Fibroblast of skin of left biceps (primary cell): ENCODE data around the gene CD46.
"Not testable (repeated sequence)": the region's sequence is repeated elsewhere in the genome, so short reads cannot be mapped to it uniquely, and the experiment has no call there.

ENCODE experiments used
- DNase-seq, 2 experiments: peaks; one replicate each; pipeline ENCODE4 v3.0.0-alpha.2; 2013; ENCODE audit warnings: low read depth in 2 of 2

CD46 gene

GRCh38 chr1:207750631-207751305 is 1.1 kb upstream of the CD46 start:
- no peak for DNase-seq

- not testable (repeated sequence) for DNase-seq
Observed at GRCh38 chr1:207751463-207751789, 428 bp upstream of the CD46 start.

DNA sequence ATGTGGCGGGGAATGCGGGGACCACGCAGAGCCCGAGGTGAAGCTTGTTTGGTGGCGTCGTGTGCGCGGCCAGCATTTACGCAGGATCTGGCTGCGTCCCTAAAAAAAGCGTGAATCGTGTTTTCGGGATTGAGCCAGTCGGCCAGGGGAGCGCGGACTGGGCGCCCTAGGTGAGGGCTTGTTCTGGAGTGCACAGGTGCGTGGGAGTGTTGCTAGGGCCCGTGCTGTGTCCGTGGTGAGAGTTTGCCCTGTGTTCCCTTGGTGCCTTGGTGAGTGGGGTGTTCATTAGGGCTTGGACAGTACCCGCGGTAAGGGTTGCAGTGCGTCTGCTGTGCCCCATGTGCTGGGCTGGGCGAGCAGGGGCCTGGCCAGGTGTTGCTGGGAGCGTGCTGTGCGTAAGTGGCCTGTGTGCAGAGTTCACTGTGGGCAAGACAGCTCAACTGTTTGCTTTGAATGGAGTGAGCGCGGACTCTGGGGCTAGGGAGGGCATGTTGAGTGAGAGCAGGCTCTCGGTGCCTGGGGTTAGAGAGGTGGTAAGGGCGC is 673 bp downstream of the CD46 start:
- DNase-seq: no peak

DNA sequence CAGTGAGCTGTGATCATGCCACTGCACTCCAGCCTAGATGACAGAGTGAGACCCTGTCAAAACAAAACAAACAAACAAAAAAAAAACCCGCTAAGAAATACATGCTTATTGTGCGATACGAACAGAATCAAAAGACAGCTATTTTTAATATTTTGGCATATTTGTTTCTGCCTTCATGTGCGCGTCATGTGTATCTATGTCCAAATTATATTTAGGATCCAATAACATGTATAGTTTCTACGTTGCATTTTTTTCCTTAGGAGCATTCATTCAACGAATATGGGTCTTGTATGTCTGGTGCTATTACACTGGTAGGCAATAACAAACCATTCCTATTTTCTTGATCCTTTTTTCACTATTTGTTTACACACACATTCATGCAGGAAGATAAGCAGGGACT is 1.8 kb downstream of the CD46 start:
- no peak for DNase-seq

GRCh38 chr1:207754011-207754410 is 2.2 kb downstream of the CD46 start:
- DNase-seq: no peak

DNA sequence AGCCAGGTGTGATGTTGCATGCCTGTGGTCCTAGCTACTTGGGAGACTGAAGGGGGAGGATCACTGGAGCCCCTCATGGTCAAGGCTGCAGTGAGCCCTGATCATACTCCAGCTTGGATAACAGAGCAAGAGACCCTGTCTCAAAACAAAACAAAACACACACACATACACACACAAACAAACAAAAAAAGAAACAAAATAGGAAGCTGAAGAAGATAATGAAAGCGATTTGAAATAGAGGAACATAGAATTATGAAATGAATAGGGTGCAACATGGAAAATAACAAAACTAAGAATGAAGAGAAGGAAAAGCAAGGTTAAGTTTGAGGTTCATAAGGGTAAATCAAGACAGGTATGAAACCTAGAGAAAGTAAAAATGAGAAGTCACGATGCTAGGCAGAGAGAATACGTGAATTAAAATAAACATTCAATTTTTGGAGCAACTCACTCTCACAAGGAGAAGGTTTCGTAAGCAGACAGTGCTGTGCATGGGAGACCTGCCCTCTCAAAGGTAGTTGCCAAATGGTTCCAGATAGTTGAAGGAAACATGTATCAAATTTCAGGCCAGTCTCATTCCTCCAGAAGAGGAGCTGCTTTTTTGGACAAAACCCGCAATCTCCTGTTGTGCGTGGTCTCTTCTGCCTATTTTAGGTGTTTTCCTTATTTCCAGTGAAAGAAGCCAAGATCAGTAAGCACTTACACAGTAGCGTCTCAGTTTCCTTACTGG is 3.3 kb downstream of the CD46 start:
- DNase-seq: no peak

DNA sequence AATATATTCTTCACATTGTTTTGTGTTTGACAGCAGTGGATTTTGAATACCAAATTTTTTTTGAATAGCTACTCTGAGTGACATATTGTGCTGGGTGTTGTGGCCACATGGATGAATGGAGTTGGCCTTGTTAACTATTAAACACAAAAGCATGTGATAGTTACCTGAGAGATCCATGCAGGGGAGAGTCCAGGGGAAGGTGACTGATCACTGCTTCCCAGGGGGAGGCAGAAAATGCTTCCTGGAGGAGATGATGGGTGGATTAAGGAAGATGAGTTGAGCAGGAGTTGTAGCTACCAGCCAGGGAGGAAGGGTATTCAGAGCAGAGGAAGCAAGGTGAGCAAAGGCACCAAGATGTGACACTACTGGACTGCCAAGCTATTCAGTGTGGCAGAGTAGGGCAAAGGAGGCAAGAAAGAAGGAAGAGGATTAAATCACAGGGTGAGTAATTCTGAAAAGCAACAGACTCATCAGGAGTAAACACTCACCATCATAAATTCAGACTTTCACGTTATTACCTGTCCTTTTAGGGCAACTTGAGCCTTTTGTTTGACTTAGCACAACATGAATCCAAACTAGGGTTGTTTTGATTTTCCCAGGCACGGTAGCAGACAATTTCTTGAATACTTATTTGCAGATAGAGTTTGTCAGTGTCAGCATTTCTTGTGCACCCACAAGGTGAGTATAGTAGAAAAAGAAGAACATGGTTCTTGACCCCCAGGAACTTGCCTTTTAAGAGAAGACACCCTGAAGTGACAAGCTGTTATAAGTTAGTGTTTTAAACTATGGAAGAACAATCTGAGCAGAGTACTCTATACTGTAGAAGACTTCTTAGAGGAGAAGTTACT is 4.2 kb downstream of the CD46 start:
- no peak for DNase-seq

- no peak for DNase-seq
Observed at GRCh38 chr1:207762622-207763021, 10.8 kb downstream of the CD46 start.

DNA sequence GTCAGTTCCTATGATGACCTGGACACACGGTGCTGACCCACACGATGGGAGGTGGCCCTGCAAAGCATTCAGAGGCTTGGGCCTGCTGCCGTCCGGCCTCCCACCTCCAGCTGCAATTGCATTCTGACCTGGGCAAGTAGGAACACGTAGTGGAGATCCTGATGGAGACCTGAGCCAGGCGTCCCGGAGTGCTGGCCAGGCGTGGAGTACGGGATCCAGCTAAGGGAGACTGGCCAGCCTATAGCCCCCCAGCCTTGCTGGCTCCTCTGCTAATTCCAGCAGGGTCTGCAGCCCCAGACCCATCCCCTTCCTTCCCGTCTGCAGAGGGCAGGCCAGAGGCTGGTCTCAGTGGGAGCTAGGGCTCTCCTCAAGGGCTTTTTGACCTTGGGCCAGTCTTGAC is 11.2 kb downstream of the CD46 start:
- no peak for DNase-seq

GRCh38 chr1:207763972-207764371 is 12.1 kb downstream of the CD46 start:
- no peak for DNase-seq

DNA sequence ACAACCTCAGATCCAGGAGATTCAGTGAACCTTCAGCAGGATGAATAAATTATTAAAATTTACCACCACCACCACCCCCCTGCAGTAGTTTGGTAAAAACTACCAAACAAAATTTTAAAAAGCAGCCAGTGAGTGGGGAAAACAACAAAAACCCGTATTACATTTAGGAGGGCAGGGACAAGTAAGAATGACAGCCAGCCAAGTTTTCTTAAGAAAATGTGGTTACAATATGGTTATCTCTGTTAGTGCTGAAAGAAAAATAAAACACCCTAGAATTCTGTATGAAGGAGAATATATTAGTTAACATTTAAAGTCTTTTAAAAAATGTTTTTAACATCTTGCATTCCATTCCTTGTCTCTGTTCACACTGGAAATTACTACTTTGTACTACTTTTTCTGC is 14.7 kb downstream of the CD46 start:
- no peak for DNase-seq

DNA sequence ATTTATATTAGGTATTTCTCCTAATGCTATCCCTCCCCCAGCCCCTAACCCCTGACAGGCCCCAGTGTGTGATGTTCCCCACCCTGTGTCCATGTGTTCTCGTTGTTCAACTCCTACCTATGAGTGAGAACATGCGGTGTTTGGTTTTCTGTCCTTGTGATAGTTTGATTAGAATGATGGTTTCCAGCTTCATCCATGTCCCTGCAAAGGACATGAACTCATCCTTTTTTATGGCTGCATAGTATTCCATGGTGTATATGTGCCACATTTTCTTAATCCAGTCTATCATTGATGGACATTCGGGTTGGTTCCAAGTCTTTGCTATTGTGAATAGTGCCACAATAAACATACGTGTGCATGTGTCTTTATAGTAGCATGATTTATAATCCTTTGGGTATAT is 18.7 kb downstream of the CD46 start:
- DNase-seq: not testable (repeated sequence)

- not testable (repeated sequence) for DNase-seq
Observed at GRCh38 chr1:207776045-207776444, 24.2 kb downstream of the CD46 start.

DNA sequence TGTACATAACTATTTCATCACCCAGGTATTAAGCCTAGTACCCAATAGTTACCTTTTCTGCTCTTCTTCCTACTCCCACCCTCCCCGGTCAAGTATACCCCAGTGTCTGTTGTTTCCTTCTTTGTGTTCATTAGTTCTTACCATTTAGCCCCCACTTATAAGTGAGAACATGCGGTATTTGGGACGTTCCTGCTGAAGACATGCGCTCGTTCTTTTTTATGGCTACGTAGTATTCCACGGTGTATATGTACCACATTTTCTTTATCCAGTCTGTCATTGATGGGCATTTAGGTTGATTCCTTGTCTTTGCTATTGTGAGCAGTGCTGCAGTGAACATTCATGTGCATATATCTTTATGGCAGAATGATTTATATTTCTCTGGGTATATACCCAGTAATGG is 25.6 kb downstream of the CD46 start:
- DNase-seq: not testable (repeated sequence)

GRCh38 chr1:207779008-207779407 is 27.2 kb downstream of the CD46 start:
- no peak for DNase-seq

DNA sequence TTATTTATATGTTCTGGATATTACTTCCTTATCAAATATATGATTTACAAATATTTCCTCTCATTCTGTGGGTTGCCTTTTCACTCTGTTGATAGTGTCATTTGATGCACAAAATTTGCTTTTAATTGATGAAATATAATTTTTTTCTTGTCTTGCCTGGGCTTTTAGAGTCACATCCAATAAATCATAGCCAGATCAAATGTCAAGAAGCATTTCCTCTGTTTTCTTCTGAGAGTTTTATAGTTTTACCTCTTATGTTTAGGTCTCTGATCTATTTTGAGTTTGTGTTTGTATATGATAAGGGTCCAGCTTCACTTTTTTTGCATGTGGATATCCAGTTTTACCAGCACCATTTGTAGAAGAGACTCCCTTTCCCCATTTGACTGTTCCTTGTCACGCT is 29.5 kb downstream of the CD46 start:
- no peak for DNase-seq

DNA sequence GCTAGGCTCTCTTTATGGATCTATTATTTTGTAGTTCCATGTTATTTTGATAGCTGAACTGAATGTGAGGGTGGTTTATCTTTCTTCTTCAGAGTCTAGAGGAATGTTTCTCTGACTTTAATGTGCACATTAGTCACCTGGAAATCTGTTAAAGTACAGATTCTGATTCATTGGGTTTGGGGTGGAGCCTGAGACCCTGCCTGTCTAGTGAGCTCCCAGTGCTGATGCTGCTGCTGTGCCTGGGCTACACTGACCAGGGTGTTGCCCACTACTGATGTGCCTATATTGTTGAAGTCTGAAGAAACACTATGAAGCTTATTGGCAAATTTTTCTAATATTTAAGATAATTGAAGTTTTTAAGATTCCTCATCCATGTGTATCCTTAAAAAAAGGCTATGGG is 35.9 kb downstream of the CD46 start:
- no peak for DNase-seq

DNA sequence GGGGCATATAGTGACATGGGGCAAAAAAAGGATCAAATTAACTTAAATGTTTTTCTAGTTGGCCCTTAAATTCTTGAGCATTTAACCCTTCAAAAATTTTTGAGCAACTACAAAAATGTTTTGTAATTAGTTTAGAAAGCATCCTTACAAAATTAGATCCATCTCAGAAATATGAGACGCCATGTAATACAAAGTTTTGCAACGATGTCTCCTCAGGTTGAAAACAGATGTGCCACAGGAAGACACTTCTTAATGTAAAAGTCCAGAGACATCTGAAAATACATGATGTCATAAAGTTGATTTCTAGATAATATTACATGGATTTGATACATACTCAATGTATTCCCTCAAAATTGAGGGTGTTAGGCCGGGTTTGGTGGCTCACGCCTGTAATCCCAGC is 37.5 kb downstream of the CD46 start:
- no peak for DNase-seq

GRCh38 chr1:207789792-207790787 is 38.2 kb downstream of the CD46 start:
- no peak for DNase-seq

GRCh38 chr1:207791290-207791689 is 39.4 kb downstream of the CD46 start:
- no peak for DNase-seq

DNA sequence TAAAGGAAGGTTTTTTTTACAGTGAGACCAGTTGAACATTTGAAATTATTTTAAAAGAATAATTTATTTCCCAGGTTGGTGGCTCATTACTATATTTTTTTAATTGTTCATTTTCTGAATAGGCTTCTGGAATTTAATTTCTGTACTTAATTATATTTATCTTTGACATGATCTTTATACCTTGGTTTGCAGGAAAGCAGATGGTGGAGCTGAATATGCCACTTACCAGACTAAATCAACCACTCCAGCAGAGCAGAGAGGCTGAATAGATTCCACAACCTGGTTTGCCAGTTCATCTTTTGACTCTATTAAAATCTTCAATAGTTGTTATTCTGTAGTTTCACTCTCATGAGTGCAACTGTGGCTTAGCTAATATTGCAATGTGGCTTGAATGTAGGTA is 41.5 kb downstream of the CD46 start:
- no peak for DNase-seq
